ENCODE data around the gene STYX. TPM values are rescaled to one million over a fixed set of nuclear protein-coding genes. Genes with fewer than 3 reads are reported as not detected.
A peak's percentile ranks its signal among the peaks of the same experiment; 100 is the strongest.

The STYX gene
- total RNA-seq, 2 donors from 2014 or later, result 12.8 to 16.6 TPM

- no peak for TF ChIP-seq POLR2AphosphoS5 (IDR thresholded peaks at IDR 0.05)
- Histone ChIP-seq H3K9me3 (no peaks in the 10 kb centered on the region), H3K27me3 (replicated peaks; ENCODE audit: insufficient read depth) (no peaks in the 10 kb centered on the region), H3K36me3 (no peaks in the 10 kb centered on the region), H3K4me1 (replicated peaks) (no peaks in the 10 kb centered on the region), H3K4me3 (no peak overlapping the region), H3K27ac (no peak overlapping the region)
- WGBS, result 96% methylated on average over 2 of the region's 2 CpGs
- DNase-seq (ENCODE audit: low spot score), result no peak
- intact Hi-C loops (cut with DNase I), result no loop called here
Measured at GRCh38 chr14:52789118-52789517, 59.2 kb downstream of the STYX start.

GRCh38 chr14:52790011-52790755, 60.2 kb downstream of the STYX start:
- intact Hi-C loops (cut with DNase I), result no loop called here
- H3K27ac ChIP-seq, result no peak overlapping the region
- 66% methylated on average over 18 of the region's 18 CpGs for WGBS
- peak overlapping the region; percentile 70 to 71 for H3K4me3 ChIP-seq
- no peak for DNase-seq (ENCODE audit: low spot score)
- H3K36me3 ChIP-seq, result no peaks in the 10 kb centered on the region
- no peaks in the 10 kb centered on the region for H3K4me1 ChIP-seq (replicated peaks)
- H3K9me3 ChIP-seq, result no peaks in the 10 kb centered on the region
- no peaks in the 10 kb centered on the region for H3K27me3 ChIP-seq (replicated peaks; ENCODE audit: insufficient read depth)
- TF ChIP-seq POLR2A (IDR thresholded peaks at IDR 0.05), result no peak
- no peak for TF ChIP-seq POLR2AphosphoS5 (IDR thresholded peaks at IDR 0.05)
- TF ChIP-seq, protein P1, sequence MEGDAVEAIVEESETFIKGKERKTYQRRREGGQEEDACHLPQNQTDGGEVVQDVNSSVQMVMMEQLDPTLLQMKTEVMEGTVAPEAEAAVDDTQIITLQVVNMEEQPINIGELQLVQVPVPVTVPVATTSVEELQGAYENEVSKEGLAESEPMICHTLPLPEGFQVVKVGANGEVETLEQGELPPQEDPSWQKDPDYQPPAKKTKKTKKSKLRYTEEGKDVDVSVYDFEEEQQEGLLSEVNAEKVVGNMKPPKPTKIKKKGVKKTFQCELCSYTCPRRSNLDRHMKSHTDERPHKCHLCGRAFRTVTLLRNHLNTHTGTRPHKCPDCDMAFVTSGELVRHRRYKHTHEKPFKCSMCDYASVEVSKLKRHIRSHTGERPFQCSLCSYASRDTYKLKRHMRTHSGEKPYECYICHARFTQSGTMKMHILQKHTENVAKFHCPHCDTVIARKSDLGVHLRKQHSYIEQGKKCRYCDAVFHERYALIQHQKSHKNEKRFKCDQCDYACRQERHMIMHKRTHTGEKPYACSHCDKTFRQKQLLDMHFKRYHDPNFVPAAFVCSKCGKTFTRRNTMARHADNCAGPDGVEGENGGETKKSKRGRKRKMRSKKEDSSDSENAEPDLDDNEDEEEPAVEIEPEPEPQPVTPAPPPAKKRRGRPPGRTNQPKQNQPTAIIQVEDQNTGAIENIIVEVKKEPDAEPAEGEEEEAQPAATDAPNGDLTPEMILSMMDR (IDR thresholded peaks at IDR 0.05), result no peak

DNA sequence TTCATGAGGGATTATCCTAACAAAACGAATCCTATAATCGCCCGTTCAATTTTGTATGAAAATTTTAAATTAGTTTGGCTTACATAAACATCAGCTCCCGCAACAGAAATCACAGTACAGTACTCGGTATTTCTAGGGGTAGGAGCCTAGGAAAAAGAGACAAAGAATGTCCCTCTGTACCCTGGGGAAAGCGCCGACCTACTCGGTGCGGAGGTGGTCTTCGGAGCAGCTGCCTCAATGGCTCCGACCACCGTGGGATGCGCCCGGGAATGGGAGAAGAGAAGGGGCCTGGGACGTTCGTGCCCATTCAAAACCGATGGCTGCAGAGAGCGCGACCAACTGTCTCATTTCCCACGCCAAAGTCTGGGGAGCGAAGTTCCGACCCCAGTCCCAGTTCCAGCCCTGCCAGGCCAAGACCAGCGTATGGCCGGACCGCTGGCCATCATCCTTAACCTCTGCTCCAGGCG, 60.8 kb downstream of the STYX start:
- H3K4me1 ChIP-seq (replicated peaks), result no peaks in the 10 kb centered on the region
- peak overlapping the region; percentile 74 to 85 for H3K27ac ChIP-seq
- intact Hi-C loops (cut with DNase I), result no loop called here
- no peak for DNase-seq (ENCODE audit: low spot score)
- no peaks in the 10 kb centered on the region for H3K9me3 ChIP-seq
- no peak for TF ChIP-seq POLR2AphosphoS5 (IDR thresholded peaks at IDR 0.05)
- TF ChIP-seq, protein P1 (IDR thresholded peaks at IDR 0.05), result no peak
- TF ChIP-seq POLR2A (IDR thresholded peaks at IDR 0.05), result no peak
- under 1% methylated on average over 24 of the region's 26 CpGs for WGBS
- H3K27me3 ChIP-seq (replicated peaks; ENCODE audit: insufficient read depth), result no peaks in the 10 kb centered on the region
- peak overlapping the region; percentile 70 to 71 for H3K4me3 ChIP-seq
- H3K36me3 ChIP-seq, result no peaks in the 10 kb centered on the region

DNA sequence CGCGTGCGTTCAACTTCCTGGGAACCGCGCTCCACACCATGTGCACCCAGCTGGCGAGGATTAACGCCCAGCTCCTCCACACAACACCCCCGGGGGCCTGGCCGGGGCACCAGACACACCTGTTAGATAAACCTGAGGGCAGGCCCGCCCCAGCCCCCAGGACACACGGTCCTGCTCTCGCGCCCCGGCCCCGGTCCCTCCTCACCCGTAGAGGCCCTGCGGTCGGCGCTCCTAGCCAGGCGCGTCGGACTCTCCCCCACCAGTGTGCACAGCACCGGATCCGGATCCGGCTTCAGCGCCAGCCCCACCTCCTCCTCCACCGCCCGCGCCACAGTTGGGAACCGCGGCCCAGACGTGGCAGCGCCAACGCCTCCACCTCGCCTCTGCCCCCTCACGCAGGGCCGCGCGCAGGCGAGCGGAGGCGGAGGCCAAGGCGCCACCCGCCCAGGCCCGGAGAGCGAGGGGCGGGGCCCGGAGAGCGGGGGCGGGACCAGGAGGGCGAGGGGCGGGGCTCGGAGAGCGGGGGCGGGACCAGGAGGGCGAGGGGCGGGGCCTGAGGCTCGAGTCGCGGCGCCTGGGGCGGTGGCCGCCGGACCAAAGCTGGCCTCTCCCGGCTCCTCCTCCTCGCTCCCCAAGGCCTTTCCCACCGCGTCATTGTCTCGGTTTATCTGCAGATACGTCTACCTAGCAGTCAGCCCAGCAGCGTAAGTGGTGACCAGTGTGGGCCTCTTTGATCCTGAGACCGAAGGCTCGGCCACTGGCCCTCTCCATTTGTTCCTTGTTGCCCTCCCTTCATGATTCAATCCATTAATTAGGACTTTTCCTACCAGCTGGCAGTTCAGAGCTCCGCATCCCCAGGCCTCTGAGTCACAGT, 61.5 kb downstream of the STYX start, which contains the start of gene GNPNAT1:
TSS of gene GNPNAT1 (minus strand) at position 385 of the 874 bp plus-strand sequence. CDS start 6,957 bp downstream, outside the sequence.
- intact Hi-C loops (cut with DNase I), result no loop called here
- no peaks in the 10 kb centered on the region for H3K36me3 ChIP-seq
- peak within 1 kb of the TSS; percentile 70 to 71 for H3K4me3 ChIP-seq
- DNase-seq (ENCODE audit: low spot score), result peak; percentile 76
- H3K9me3 ChIP-seq, result no peaks in the 10 kb centered on the region
- WGBS, result 5% methylated on average over 51 of the region's 74 CpGs
- H3K27me3 ChIP-seq (replicated peaks; ENCODE audit: insufficient read depth), result no peaks in the 10 kb centered on the region
- peak within 1 kb of the TSS; percentile 74 to 85 for H3K27ac ChIP-seq
- TF ChIP-seq POLR2A (IDR thresholded peaks at IDR 0.05) (peak; percentile 80), POLR2AphosphoS5 (IDR thresholded peaks at IDR 0.05) (peak; percentile 66)
- TF ChIP-seq, protein P1 (IDR thresholded peaks at IDR 0.05), result no peak
- H3K4me1 ChIP-seq (replicated peaks), result no peaks in the 10 kb centered on the region

GRCh38 chr14:52792097-52792415, 62.1 kb downstream of the STYX start:
- no peak for DNase-seq (ENCODE audit: low spot score)
- intact Hi-C loops (cut with DNase I), result no loop called here
- Histone ChIP-seq H3K9me3 (no peaks in the 10 kb centered on the region), H3K27me3 (replicated peaks; ENCODE audit: insufficient read depth) (no peaks in the 10 kb centered on the region), H3K36me3 (no peaks in the 10 kb centered on the region), H3K4me1 (replicated peaks) (no peaks in the 10 kb centered on the region), H3K27ac (peak overlapping the region; percentile 74 to 85), H3K4me3 (peak overlapping the region; percentile 70 to 71)
- peak; percentile 2 for TF ChIP-seq POLR2AphosphoS5 (IDR thresholded peaks at IDR 0.05)
- TF ChIP-seq POLR2A (IDR thresholded peaks at IDR 0.05), result no peak
- TF ChIP-seq, protein P1 (IDR thresholded peaks at IDR 0.05), result no peak
- WGBS, result 75% methylated on average over 7 of the region's 7 CpGs
